Testis (tissue), 3 donors: ENCODE data around the gene MRPS14. TPM values are rescaled to one million over a fixed set of nuclear protein-coding genes. Genes with fewer than 3 reads are reported as not detected.

Experiments
- DNase-seq: peaks from one replicate; pipeline ENCODE4 v3.0.0-alpha.2; 2019
- H3K27ac ChIP-seq, 2 donors: fragments of 200-600 bp; sonication (generic); one replicate each; pipeline ENCODE4 v1.5.1; 2019
- H3K27me3 ChIP-seq: fragments of 200-600 bp; sonication (generic); one replicate; pipeline ENCODE4 v1.5.1; 2019
- H3K36me3 ChIP-seq: fragments of 200-600 bp; sonication (generic); one replicate; pipeline ENCODE4 v1.5.1; 2017; ENCODE audit warnings: low read depth; ENCODE audit errors: missing control alignments
- H3K4me1 ChIP-seq: fragments of 200-600 bp; sonication (generic); one replicate; pipeline ENCODE4 v1.5.1; 2019
- H3K4me3 ChIP-seq, 2 donors: fragments of 200-600 bp; sonication (generic); one replicate each; pipeline ENCODE4 v1.5.1; 2017 to 2019
- H3K9me3 ChIP-seq: fragments of 200-600 bp; sonication (generic); one replicate; pipeline ENCODE4 v1.5.1; 2017
- CTCF ChIP-seq, 3 experiments: fragments of 450-650 bp in 2 of 3; fragments of 200-600 bp in 1 of 3; sonication (generic) in 1 of 3; IDR thresholded peaks; one replicate each; pipeline ENCODE4 v1.5.1; 2016 to 2019; ENCODE audit warnings: antibody characterized with exemption in 3 of 3, mild to moderate bottlenecking in 2 of 3, moderate library complexity in 1 of 3
- POLR2A ChIP-seq: fragments of 450-650 bp; IDR thresholded peaks from one replicate; pipeline ENCODE4 v1.6.1; 2017; ENCODE audit warnings: antibody characterized with exemption, mild to moderate bottlenecking, moderate library complexity
- WGBS, 2 donors: methylation state at CpG; one replicate each; pipeline ENCODE4 v1.1.5; 2018; 5-methylcytosine and 5-hydroxymethylcytosine counted together
- intact Hi-C: fragments of 100-400 bp; cut with DNase I; formaldehyde crosslinking; loops from one replicate; pipeline ENCODE4 v1.15.1; 2023; ENCODE audit warnings: low total_unique reads
- polyA plus RNA-seq: library from polyadenylated mRNA; stranded (reverse); fragments of 350-450 nt; fragmentation: Illumina TruSeq; extraction: RNeasy Lipid Tissue Mini Kit (QIAGEN cat#74804); gene quantifications from one replicate; pipeline ENCODE4 v1.2.3, GENCODE V29; 2014; ENCODE audit warnings: low read depth, low replicate concordance; ENCODE audit not compliant: insufficient read depth
- total RNA-seq, 2 donors: library from RNA; depleted of rRNA; stranded (reverse); fragments of >200 nt; gene quantifications; one replicate each; pipeline ENCODE4 v1.2.3, GENCODE V29; 2016

Gene MRPS14
- total and polyA plus RNA-seq, 3 donors from 2014 or later: 30.2 to 42.8 (median 31.2) TPM

GRCh38 chr1:174969977-174970376 lies 53.2 kb downstream of the MRPS14 start:
- no peak overlapping the region for H3K27ac ChIP-seq
- peaks cover 9% of the 10 kb centered on the region for H3K4me1 ChIP-seq
- WGBS, 2 donors: 88 to 97% methylated on average over 1 of the region's 1 CpG
- no peak for TF ChIP-seq POLR2A
- no peak for TF ChIP-seq CTCF (IDR thresholded peaks at IDR 0.05)
- no peaks in the 10 kb centered on the region for H3K36me3 ChIP-seq
- H3K4me3 ChIP-seq: no peak overlapping the region
- intact Hi-C loops: no loop called here
- H3K9me3 ChIP-seq: no peaks in the 10 kb centered on the region
- no peak for DNase-seq
- no peaks in the 10 kb centered on the region for H3K27me3 ChIP-seq

GRCh38 chr1:174968750-174969244 lies 54.4 kb downstream of the MRPS14 start:
- TF ChIP-seq POLR2A (no peak), CTCF (IDR thresholded peaks at IDR 0.05) (no peak)
- no peaks in the 10 kb centered on the region for H3K27me3 ChIP-seq
- H3K27ac ChIP-seq: no peak overlapping the region
- H3K4me1 ChIP-seq: peaks cover 9% of the 10 kb centered on the region
- no peak overlapping the region for H3K4me3 ChIP-seq
- no peaks in the 10 kb centered on the region for H3K9me3 ChIP-seq
- intact Hi-C loops: no loop called here
- WGBS, 2 donors: 79 to 83% methylated on average over 5 of the region's 5 CpGs
- no peak for DNase-seq
- no peaks in the 10 kb centered on the region for H3K36me3 ChIP-seq

- DNase-seq: no peak
- Histone ChIP-seq H3K4me1 (peaks cover 9% of the 10 kb centered on the region), H3K27me3 (no peaks in the 10 kb centered on the region), H3K36me3 (no peaks in the 10 kb centered on the region), H3K27ac (no peak overlapping the region), H3K9me3 (no peaks in the 10 kb centered on the region), H3K4me3 (no peak overlapping the region)
- TF ChIP-seq CTCF (IDR thresholded peaks at IDR 0.05): no peak
- no peak for TF ChIP-seq POLR2A
- WGBS, 2 donors: 65 to 74% methylated on average over 4 of the region's 4 CpGs
- intact Hi-C loops: no loop called here
Measured at GRCh38 chr1:174967845-174968705, 55.1 kb downstream of the MRPS14 start.

- H3K36me3 ChIP-seq: no peaks in the 10 kb centered on the region
- intact Hi-C loops: no loop called here
- TF ChIP-seq POLR2A (no peak), CTCF (IDR thresholded peaks at IDR 0.05) (no peak)
- H3K4me1 ChIP-seq: peaks cover 9% of the 10 kb centered on the region
- H3K27ac ChIP-seq: peak overlapping the region; percentile 5 to 70
- H3K9me3 ChIP-seq: no peaks in the 10 kb centered on the region
- no peak for DNase-seq
- no peak overlapping the region for H3K4me3 ChIP-seq
- no peaks in the 10 kb centered on the region for H3K27me3 ChIP-seq
- 38 to 70% methylated on average over 1 of the region's 1 CpG for WGBS, 2 donors
Measured at GRCh38 chr1:174966008-174966572, 57.1 kb downstream of the MRPS14 start.
